HEK293 (cell line): ENCODE results near the gene SDC1.
"Not testable (repeated sequence)": the region's sequence is repeated elsewhere in the genome, so short reads cannot be mapped to it uniquely, and the experiment has no call there.

ENCODE experiments used
- CTCF ChIA-PET: fragments of 350-600 bp; formaldehyde crosslinking; extraction: SDS; loops from one replicate; lab custom pipeline; 2021; ENCODE audit warnings: antibody characterized with exemption; lab: Yijun Ruan, JAX
- POLR2A ChIA-PET: fragments of 300-600 bp; formaldehyde crosslinking; extraction: SDS; loops from one replicate; lab custom pipeline; 2020; ENCODE audit warnings: antibody characterized with exemption, inconsistent platforms; lab: Yijun Ruan, JAX
- H3K27ac ChIP-seq: fragments of 200-500 bp; sonication (Bioruptor generic); 2 replicates; pipeline ENCODE4 v1.5.1; 2014; ENCODE audit warnings: low read depth, low read length, control low read depth, inconsistent platforms; ENCODE audit errors: extremely low read depth
- H3K36me3 ChIP-seq, 2 experiments: fragments of 200-500 bp in 1 of 2; sonication (Bioruptor generic) in 1 of 2; 1 replicate in 1 of 2; 2 replicates in 1 of 2; pipeline ENCODE4 v1.5.1; 2014 to 2017; ENCODE audit warnings: inconsistent platforms in 2 of 2, low read length in 2 of 2; ENCODE audit not compliant: control insufficient read depth in 2 of 2, insufficient read depth in 1 of 2
- H3K4me1 ChIP-seq: fragments of 200-500 bp; sonication (Bioruptor generic); 2 replicates; pipeline ENCODE4 v1.5.1; 2014; ENCODE audit warnings: mild to moderate bottlenecking, low read length, inconsistent platforms; ENCODE audit not compliant: control insufficient read depth, insufficient read depth
- H3K4me3 ChIP-seq: 2 replicates; pipeline ENCODE4 v1.5.1; 2011; ENCODE audit warnings: low read depth, mild to moderate bottlenecking, control low read depth, low read length, moderate library complexity
- H3K9me3 ChIP-seq: fragments of 200-500 bp; sonication (Bioruptor generic); 2 replicates; pipeline ENCODE4 v1.5.1; 2014; ENCODE audit warnings: low read depth, low read length, inconsistent platforms; ENCODE audit not compliant: control insufficient read depth, insufficient read depth
- IKZF3 ChIP-seq: fragments of 450-650 bp; IDR thresholded peaks from 2 replicates; pipeline ENCODE4 v1.5.0; 2018; ENCODE audit warnings: missing biosample characterization, mild to moderate bottlenecking, missing genetic modification characterization, moderate library complexity
- KLF10 ChIP-seq: fragments of 450-650 bp; IDR thresholded peaks from 2 replicates; pipeline ENCODE4 v1.5.1; 2018; ENCODE audit warnings: missing biosample characterization, mild to moderate bottlenecking, missing genetic modification characterization
- SETDB1 ChIP-seq: IDR thresholded peaks from one replicate; pipeline ENCODE4 v1.6.1; 2017; ENCODE audit warnings: mild to moderate bottlenecking, low read length, moderate library complexity, mixed read lengths; ENCODE audit not compliant: insufficient read length
- SP2 ChIP-seq: fragments of 450-650 bp; formaldehyde crosslinking; IDR thresholded peaks from 2 replicates; pipeline ENCODE4 v1.5.1; 2016; ENCODE audit warnings: missing biosample characterization, missing genetic modification characterization
- SP7 ChIP-seq: fragments of 450-650 bp; formaldehyde crosslinking; IDR thresholded peaks from 2 replicates; pipeline ENCODE4 v1.5.1; 2016; ENCODE audit warnings: missing biosample characterization, missing genetic modification characterization
- WT1 ChIP-seq: fragments of 450-650 bp; formaldehyde crosslinking; IDR thresholded peaks from 2 replicates; pipeline ENCODE4 v1.5.1; 2016; ENCODE audit warnings: missing biosample characterization, missing genetic modification characterization
- ZBTB21 ChIP-seq: fragments of 450-650 bp; formaldehyde crosslinking; IDR thresholded peaks from 2 replicates; pipeline ENCODE4 v1.5.1; 2017; ENCODE audit warnings: missing biosample characterization, missing genetic modification characterization
- ZBTB7A ChIP-seq: fragments of 450-650 bp; formaldehyde crosslinking; IDR thresholded peaks from 2 replicates; pipeline ENCODE4 v1.5.1; 2016; ENCODE audit warnings: low read depth, missing biosample characterization, missing genetic modification characterization
- ZNF121 ChIP-seq: fragments of 450-650 bp; formaldehyde crosslinking; IDR thresholded peaks from 2 replicates; pipeline ENCODE4 v1.5.1; 2016; ENCODE audit warnings: missing biosample characterization, missing genetic modification characterization
- ZNF140 ChIP-seq: fragments of 450-650 bp; formaldehyde crosslinking; IDR thresholded peaks from 2 replicates; pipeline ENCODE4 v1.5.1; 2016; ENCODE audit warnings: missing biosample characterization, missing genetic modification characterization
- ZNF19 ChIP-seq: fragments of 450-650 bp; formaldehyde crosslinking; IDR thresholded peaks from 2 replicates; pipeline ENCODE4; 2016; ENCODE audit warnings: missing biosample characterization, missing genetic modification characterization, low read depth
- ZNF214 ChIP-seq: fragments of 450-650 bp; formaldehyde crosslinking; IDR thresholded peaks from 2 replicates; pipeline ENCODE4 v1.5.1; 2017; ENCODE audit warnings: missing biosample characterization, mild to moderate bottlenecking, missing genetic modification characterization, borderline replicate concordance
- ZNF223 ChIP-seq: fragments of 450-650 bp; formaldehyde crosslinking; IDR thresholded peaks from 2 replicates; pipeline ENCODE4 v1.5.1; 2016; ENCODE audit warnings: missing biosample characterization, missing genetic modification characterization
- ZNF302 ChIP-seq: fragments of 450-650 bp; formaldehyde crosslinking; IDR thresholded peaks from 2 replicates; pipeline ENCODE4 v1.5.1; 2016; ENCODE audit warnings: missing biosample characterization, missing genetic modification characterization, low read depth
- ZNF416 ChIP-seq: fragments of 450-650 bp; formaldehyde crosslinking; IDR thresholded peaks from 2 replicates; pipeline ENCODE4 v1.5.1; 2016; ENCODE audit warnings: missing biosample characterization, missing genetic modification characterization
- ZNF473 ChIP-seq: fragments of 450-650 bp; formaldehyde crosslinking; IDR thresholded peaks from 2 replicates; pipeline ENCODE4 v1.5.1; 2017; ENCODE audit warnings: missing biosample characterization, missing genetic modification characterization
- ZNF48 ChIP-seq: fragments of 450-650 bp; formaldehyde crosslinking; IDR thresholded peaks from 2 replicates; pipeline ENCODE4 v1.5.1; 2016; ENCODE audit warnings: missing biosample characterization, missing genetic modification characterization
- ZNF548 ChIP-seq: fragments of 450-650 bp; formaldehyde crosslinking; IDR thresholded peaks from 2 replicates; pipeline ENCODE4 v1.5.1; 2016; ENCODE audit warnings: missing biosample characterization, missing genetic modification characterization
- ZNF558 ChIP-seq: fragments of 450-650 bp; formaldehyde crosslinking; IDR thresholded peaks from 2 replicates; pipeline ENCODE4 v1.5.1; 2016; ENCODE audit warnings: missing biosample characterization, missing genetic modification characterization
- ZNF610 ChIP-seq: fragments of 450-650 bp; formaldehyde crosslinking; IDR thresholded peaks from 2 replicates; pipeline ENCODE4 v1.5.1; 2016; ENCODE audit warnings: missing biosample characterization, missing genetic modification characterization, borderline replicate concordance
- TF ChIP-seq, protein P1 (sequence below): sonication (generic); formaldehyde crosslinking; IDR thresholded peaks from 2 replicates; pipeline ENCODE4 v1.8.1; 2022; ENCODE audit warnings: mild to moderate bottlenecking, moderate library complexity, missing genetic modification reagents
- TF ChIP-seq, protein P2 (sequence below): fragments of 450-650 bp; formaldehyde crosslinking; IDR thresholded peaks from 2 replicates; pipeline ENCODE4 v1.5.1; 2016; ENCODE audit warnings: missing biosample characterization, missing genetic modification characterization, low read depth

SDC1 gene

DNA sequence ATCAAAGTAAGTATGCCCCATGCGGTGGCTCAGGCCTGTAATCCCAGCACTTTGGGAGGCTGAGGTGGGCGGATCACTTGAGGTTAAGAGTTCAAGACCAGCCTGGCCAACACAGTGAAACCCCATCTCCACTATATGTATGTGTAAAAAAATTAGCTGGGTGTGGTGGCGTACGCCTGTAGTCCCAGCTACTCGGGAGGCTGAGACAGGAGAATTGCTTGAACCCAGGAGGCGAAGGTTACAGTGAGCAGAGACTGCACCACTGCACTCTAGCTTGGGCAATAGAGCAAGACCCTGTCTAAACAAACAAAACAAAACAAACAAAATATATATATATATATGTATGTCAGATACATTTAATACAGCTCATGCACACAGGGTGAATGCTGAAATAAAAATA lies 43.4 kb upstream of the SDC1 start:
- peaks cover 6 to 38% of the 10 kb centered on the region in 2 experiments; a peak in 2 of 3 replicates for H3K36me3 ChIP-seq
- H3K4me3 ChIP-seq: not testable (repeated sequence)
- TF ChIP-seq ZNF121: 0 out of 2 replicates have a peak, but pooled peaks have one; percentile 18
- TF ChIP-seq, all 188 proteins: peak for 1; not testable (repeated sequence) for 187
- POLR2A ChIA-PET, H3K27ac ChIP-seq, H3K4me1 ChIP-seq, H3K9me3 ChIP-seq: not testable (repeated sequence)
- CTCF ChIA-PET: interaction anchor here (1.0 to 1.4 kb wide), 3 partner anchors 14 to 58 kb away, joined by 3 to 4 read pairs (median 4); no protein-coding TSS in a partner anchor

DNA sequence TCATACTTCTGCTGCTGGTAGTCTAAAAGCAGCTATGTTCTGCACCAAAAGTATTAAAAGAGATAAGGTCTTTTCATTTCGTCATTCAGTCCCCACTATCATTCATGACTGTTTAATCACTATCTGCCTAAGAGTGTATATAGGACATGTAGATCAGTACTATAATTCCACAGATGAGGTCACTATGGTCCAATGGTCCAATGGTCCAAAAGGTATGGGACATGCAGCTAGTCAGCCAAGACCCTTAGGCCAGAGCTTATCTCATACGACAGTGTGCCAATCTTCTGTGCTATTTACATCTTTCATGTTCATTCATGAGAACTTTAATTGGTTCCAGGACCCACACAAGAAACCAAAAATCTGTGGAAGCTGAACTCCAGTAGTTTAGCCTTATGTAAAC lies 42.6 kb upstream of the SDC1 start:
- Histone ChIP-seq H3K4me3 (no peak overlapping the region), H3K27ac (no peak overlapping the region), H3K4me1 (no peaks in the 10 kb centered on the region), H3K9me3 (no peaks in the 10 kb centered on the region), H3K36me3 (peaks cover 6 to 41% of the 10 kb centered on the region in 2 experiments; a peak in 2 of 3 replicates)
- TF ChIP-seq ZNF558 (tag by site-specific recombination) (peak; percentile 38; the same call in 1 of the 2 replicates), ZNF610 (no peak)
- POLR2A ChIA-PET: no interaction called here
- CTCF ChIA-PET: interaction anchor here (0.6 to 1.4 kb wide), 5 partner anchors 14 to 312 kb away, joined by 3 to 4 read pairs (median 4); no protein-coding TSS in a partner anchor

DNA sequence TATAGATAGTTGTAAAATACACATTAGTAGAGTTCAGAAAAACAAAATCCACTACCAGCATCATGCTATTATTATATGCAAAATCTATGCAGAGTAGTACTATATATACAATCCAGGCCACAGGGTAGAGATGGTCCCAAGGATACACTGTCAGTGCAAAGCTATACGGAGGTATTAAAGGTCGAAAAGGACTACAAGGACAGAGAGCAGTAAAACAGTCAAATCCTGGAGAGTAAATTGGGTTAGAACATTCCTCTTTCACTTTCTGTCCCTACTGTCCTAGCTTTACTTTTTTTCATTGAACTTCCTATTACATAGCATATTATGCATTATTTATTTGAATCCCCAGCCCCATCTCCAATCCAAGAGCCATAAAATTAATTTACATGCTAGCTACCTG lies 39.7 kb upstream of the SDC1 start:
- H3K9me3 ChIP-seq: no peaks in the 10 kb centered on the region
- no peaks in the 10 kb centered on the region for H3K4me1 ChIP-seq
- ChIA-PET CTCF (interaction anchor here (0.6 to 1.7 kb wide), 3 partner anchors 23 to 31 kb away, joined by 5 to 8 read pairs (median 5); no protein-coding TSS in a partner anchor), POLR2A (no interaction called here)
- H3K4me3 ChIP-seq: no peak overlapping the region
- TF ChIP-seq ZBTB21 (tag by site-specific recombination) (no peak), ZNF302 (no peak), KLF10 (tag by site-specific recombination) (no peak), ZBTB7A (tag by site-specific recombination) (no peak), SP7 (tag by site-specific recombination) (no peak), ZNF223 (tag by site-specific recombination) (no peak), ZNF416 (no peak), ZNF473 (tag by site-specific recombination) (no peak), WT1 (tag by site-specific recombination) (no peak), ZNF140 (tag by site-specific recombination) (no peak), ZNF610 (no peak), SP2 (no peak), SETDB1 (no peak), ZNF548 (tag by site-specific recombination) (no peak), IKZF3 (tag by site-specific recombination) (no peak), ZNF214 (tag by site-specific recombination) (no peak), ZNF19 (tag by site-specific recombination) (no peak), ZNF48 (tag by site-specific recombination) (no peak)
- TF ChIP-seq, protein P1, sequence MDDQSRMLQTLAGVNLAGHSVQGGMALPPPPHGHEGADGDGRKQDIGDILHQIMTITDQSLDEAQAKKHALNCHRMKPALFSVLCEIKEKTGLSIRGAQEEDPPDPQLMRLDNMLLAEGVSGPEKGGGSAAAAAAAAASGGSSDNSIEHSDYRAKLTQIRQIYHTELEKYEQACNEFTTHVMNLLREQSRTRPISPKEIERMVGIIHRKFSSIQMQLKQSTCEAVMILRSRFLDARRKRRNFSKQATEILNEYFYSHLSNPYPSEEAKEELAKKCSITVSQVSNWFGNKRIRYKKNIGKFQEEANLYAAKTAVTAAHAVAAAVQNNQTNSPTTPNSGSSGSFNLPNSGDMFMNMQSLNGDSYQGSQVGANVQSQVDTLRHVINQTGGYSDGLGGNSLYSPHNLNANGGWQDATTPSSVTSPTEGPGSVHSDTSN (CRISPR knock-in tag): no peak
- TF ChIP-seq, protein P2, sequence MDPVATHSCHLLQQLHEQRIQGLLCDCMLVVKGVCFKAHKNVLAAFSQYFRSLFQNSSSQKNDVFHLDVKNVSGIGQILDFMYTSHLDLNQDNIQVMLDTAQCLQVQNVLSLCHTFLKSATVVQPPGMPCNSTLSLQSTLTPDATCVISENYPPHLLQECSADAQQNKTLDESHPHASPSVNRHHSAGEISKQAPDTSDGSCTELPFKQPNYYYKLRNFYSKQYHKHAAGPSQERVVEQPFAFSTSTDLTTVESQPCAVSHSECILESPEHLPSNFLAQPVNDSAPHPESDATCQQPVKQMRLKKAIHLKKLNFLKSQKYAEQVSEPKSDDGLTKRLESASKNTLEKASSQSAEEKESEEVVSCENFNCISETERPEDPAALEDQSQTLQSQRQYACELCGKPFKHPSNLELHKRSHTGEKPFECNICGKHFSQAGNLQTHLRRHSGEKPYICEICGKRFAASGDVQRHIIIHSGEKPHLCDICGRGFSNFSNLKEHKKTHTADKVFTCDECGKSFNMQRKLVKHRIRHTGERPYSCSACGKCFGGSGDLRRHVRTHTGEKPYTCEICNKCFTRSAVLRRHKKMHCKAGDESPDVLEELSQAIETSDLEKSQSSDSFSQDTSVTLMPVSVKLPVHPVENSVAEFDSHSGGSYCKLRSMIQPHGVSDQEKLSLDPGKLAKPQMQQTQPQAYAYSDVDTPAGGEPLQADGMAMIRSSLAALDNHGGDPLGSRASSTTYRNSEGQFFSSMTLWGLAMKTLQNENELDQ: no peak
- TF ChIP-seq, all 188 proteins: peak for 0
- Histone ChIP-seq H3K36me3 (peaks cover 21 to 51% of the 10 kb centered on the region in 2 experiments), H3K27ac (no peak overlapping the region)
